Heart left ventricle (tissue), 16 donors: ENCODE data around the gene ZMIZ2. TPM values are rescaled to one million over a fixed set of nuclear protein-coding genes. Genes with fewer than 3 reads are reported as not detected.

Experiments
- ATAC-seq, 4 donors: fragments of 200-7000 bp; cut with Tn5 transposase; one replicate each; pipeline ENCODE4 v1.9.1; 2020 to 2022; ENCODE audit warnings: moderate library complexity in 4 of 4, mild to moderate bottlenecking in 3 of 4, moderate number of reproducible peaks in 1 of 4
- DNase-seq, 5 donors: peaks; one replicate each; pipeline ENCODE4 v3.0.0-alpha.2; 2020
- H3K27ac ChIP-seq, 12 donors: fragments of 200-600 bp; sonication (generic) in 4 of 12; one replicate each; pipeline versions ENCODE4 v1.5.0 to v1.8.0; 2016 to 2022; ENCODE audit warnings: mild to moderate bottlenecking in 2 of 12
- H3K27me3 ChIP-seq, 9 donors: fragments of 200-600 bp; sonication (generic) in 2 of 9; one replicate each; pipeline versions ENCODE4 v1.5.1 to v1.8.0; 2016 to 2022; ENCODE audit warnings: mild to moderate bottlenecking in 3 of 9
- H3K36me3 ChIP-seq, 9 donors: fragments of 200-600 bp; sonication (generic) in 2 of 9; one replicate each; pipeline versions ENCODE4 v1.5.0 to v1.8.0; 2018 to 2022; ENCODE audit warnings: mild to moderate bottlenecking in 2 of 9
- H3K4me1 ChIP-seq, 12 donors: fragments of 200-600 bp; sonication (generic) in 4 of 12; one replicate each; pipeline versions ENCODE4 v1.5.0 to v1.8.0; 2016 to 2022; ENCODE audit warnings: mild to moderate bottlenecking in 3 of 12
- H3K4me3 ChIP-seq, 12 donors: fragments of 200-600 bp; sonication (generic) in 4 of 12; one replicate each; pipeline versions ENCODE4 v1.5.0 to v1.8.0; 2017 to 2022; ENCODE audit warnings: mild to moderate bottlenecking in 9 of 12, moderate library complexity in 4 of 12
- H3K9me3 ChIP-seq, 12 donors: fragments of 200-600 bp; sonication (generic) in 4 of 12; one replicate each; pipeline versions ENCODE4 v1.5.0 to v1.8.0; 2016 to 2022; ENCODE audit warnings: mild to moderate bottlenecking in 1 of 12
- POLR2A ChIP-seq, 2 donors: fragments of 450-650 bp; IDR thresholded peaks; one replicate each; pipeline ENCODE4 v1.6.1; 2017; ENCODE audit warnings: antibody characterized with exemption in 2 of 2, mild to moderate bottlenecking in 2 of 2, moderate library complexity in 2 of 2
- WGBS, 4 donors: extraction: QIAGEN DNeasy Blood & Tissue Kit in 2 of 4; methylation state at CpG; one replicate each; pipeline versions ENCODE4 v1.1.5 to v1.1.7; 2013 to 2018; 5-methylcytosine and 5-hydroxymethylcytosine counted together
- intact Hi-C, 10 donors: fragments of 100-400 bp; cut with DNase I; formaldehyde crosslinking; loops; one replicate each; pipeline versions ENCODE4 v1.11.1 to v1.14.2; 2022
- polyA plus RNA-seq, 2 donors: library from polyadenylated mRNA; stranded (reverse); fragments of 200-250 nt; gene quantifications; one replicate each; pipeline ENCODE4 v1.2.3, GENCODE V29; 2013
- total RNA-seq, 9 donors: library from RNA; depleted of rRNA in 2 of 9; stranded (reverse); fragments of >200 nt in 2 of 9; fragmentation: NEBNext Ultra II Directional in 3 of 9; extraction: Animal tissue kit (Norgen Biotek cat#: 25700) in 3 of 9; gene quantifications; one replicate each; pipeline versions ENCODE4 v1.1.0 to v1.2.4, GENCODE V29; 2016 to 2023
- TF ChIP-seq, protein P1 (sequence below), 12 donors: fragments of 200-600 bp; sonication (generic) in 4 of 12; IDR thresholded peaks; one replicate each; pipeline versions ENCODE4 v1.5.0 to v1.8.0; 2018 to 2022; ENCODE audit warnings: antibody characterized with exemption in 12 of 12, mild to moderate bottlenecking in 5 of 12
- donor health status: ischemic (EF 13 %, LVEDD 7.1; RV severe dilation, severe dysfunction).
- donor health status: healthy with polysubstance abuse.
- donor health status: DM: no; HTN: yes; CAD: no.
- donor health status: DM: no; HTN: no; CAD: no.
- donor health status: ischemic (EF 25% LVEDD 6.9; RV normal size, moderate dysfunction).
- donor health status: ischemic (EF 25% LVEDD 5.7; RV mildly dilated, moderate dysfunction).
- donor health status: healthy.
- donor health status: DM: yes; HTN: yes; CAD: no.
- donor health status: ischemic (EF 35%, LVEDD 5.7; RV mildly dilated, moderate dysfunction).
- donor health status: nonischemic (EF 11% LVEDD 7.7; RV severe dilation, severe dysfunction).
- donor health status: DM: yes; HTN: yes; CAD: no.
- donor health status: PGD.
- donor health status: ischemic (EF 29% LVEDD 5.4; RV normal size, mild dysfunction).
- donor health status: nonischemic (EF 23%, LVEDD 6.1; RV moderate dilation, normal function).

The ZMIZ2 gene
- total and polyA plus RNA-seq, 11 donors = 18.5 to 71.5 (median 45.7) TPM

DNA sequence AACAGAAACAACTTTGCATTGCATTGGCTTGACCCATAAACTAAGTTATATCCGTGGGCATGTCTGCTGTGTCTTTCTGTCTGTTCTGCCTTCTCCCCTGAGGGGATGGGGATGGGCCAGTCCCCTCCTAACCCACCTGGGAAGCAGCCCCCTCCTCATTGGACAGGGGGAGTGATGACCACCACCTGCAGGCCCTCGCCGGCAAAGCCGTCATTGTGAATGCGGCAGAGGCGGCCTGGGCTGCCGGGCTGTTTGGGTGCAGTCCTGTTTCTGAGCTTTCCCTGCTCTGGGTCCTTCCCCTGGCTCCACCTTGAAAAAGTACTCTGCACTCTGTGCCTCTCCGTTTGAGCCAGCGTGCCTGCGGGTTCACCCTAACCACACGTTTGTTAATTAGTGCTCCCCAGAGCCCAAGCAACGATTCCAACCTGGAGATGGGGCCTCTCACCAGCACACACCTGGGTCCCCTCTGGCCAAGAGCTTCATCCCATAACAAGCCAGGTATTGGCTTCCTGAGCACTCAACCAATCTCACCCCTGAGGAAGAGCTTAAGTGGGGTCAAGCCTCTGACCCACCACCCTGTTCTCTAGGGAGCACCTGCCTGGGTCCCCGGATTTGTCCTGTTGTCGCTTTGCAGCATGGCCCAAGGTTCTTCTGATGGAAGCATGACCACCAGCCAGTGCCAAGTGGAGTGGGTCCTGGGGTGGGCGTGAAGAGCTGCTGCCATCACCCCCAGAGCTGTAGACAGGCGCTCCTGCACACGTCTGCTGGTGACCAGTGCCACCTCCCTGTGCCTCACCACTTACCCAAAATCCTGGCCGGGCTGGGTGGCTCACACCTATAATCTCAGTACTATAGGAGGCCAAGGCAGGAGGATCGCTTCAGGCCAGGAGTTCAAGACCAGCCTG lies 39.4 kb upstream of the ZMIZ2 start:
- DNase-seq = no peak
- H3K9me3 ChIP-seq = no peaks in the 10 kb centered on the region
- H3K36me3 ChIP-seq = peaks cover 0 to 51% (median 40%) of the 10 kb centered on the region in 9 donors
- H3K4me3 ChIP-seq = no peak overlapping the region
- WGBS, 4 donors = 87 to 89% (median 88%) methylated on average over 18 to 19 of the region's 19 CpGs
- no peak overlapping the region for H3K27ac ChIP-seq
- no peak for ATAC-seq
- peaks cover 0 to 25% (median 0%) of the 10 kb centered on the region in 12 donors for H3K4me1 ChIP-seq
- no peaks in the 10 kb centered on the region for H3K27me3 ChIP-seq
- TF ChIP-seq, protein P1, sequence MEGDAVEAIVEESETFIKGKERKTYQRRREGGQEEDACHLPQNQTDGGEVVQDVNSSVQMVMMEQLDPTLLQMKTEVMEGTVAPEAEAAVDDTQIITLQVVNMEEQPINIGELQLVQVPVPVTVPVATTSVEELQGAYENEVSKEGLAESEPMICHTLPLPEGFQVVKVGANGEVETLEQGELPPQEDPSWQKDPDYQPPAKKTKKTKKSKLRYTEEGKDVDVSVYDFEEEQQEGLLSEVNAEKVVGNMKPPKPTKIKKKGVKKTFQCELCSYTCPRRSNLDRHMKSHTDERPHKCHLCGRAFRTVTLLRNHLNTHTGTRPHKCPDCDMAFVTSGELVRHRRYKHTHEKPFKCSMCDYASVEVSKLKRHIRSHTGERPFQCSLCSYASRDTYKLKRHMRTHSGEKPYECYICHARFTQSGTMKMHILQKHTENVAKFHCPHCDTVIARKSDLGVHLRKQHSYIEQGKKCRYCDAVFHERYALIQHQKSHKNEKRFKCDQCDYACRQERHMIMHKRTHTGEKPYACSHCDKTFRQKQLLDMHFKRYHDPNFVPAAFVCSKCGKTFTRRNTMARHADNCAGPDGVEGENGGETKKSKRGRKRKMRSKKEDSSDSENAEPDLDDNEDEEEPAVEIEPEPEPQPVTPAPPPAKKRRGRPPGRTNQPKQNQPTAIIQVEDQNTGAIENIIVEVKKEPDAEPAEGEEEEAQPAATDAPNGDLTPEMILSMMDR (IDR thresholded peaks at IDR 0.05) = no peak
- no peak for TF ChIP-seq POLR2A (IDR thresholded peaks at IDR 0.05)
- intact Hi-C loops = loop anchor here in 1 of 10 donors (10.0 kb wide), 2 partner anchors 46 to 126 kb away; no protein-coding TSS in a partner anchor

DNA sequence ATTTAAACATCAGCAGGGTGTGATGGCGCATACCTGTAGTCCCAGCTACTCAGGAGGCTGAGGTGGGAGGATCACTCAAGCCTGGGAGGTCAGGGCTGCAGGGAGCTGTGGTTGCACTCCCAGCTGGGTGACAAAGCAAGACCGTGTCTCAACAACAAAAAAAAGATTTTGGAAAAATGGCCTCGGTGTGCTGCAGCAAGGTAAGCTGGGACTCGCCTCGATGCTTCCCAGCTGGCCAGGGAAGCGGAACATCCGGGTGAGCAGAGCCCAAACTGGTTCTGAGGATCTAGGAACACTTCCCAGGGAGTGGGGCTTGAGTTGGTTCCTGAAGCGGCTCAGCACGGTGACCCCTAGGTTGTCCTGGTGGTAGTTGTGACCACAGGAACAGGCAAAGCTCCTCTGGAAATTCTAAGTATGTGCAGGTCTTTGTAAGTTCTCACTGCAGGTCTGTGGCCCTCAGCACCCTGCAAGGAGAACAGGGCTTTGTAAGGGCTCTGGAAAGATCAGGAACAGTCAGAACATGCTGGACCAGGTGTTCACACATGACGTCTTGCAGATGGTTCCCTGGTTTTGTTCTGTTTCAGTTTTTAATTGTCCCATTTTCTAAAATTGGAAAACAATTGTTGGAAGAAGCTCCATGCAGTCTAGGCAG lies 38.6 kb upstream of the ZMIZ2 start:
- TF ChIP-seq POLR2A (IDR thresholded peaks at IDR 0.05) = no peak
- Histone ChIP-seq H3K4me3 (no peak overlapping the region), H3K27ac (no peak overlapping the region), H3K36me3 (peaks cover 0 to 46% (median 40%) of the 10 kb centered on the region in 9 donors), H3K4me1 (peaks cover 0 to 30% (median 0%) of the 10 kb centered on the region in 12 donors), H3K27me3 (no peaks in the 10 kb centered on the region), H3K9me3 (no peaks in the 10 kb centered on the region)
- 89 to 93% (median 91%) methylated on average over 9 to 10 of the region's 10 CpGs for WGBS, 4 donors
- intact Hi-C loops = loop anchor here in 1 of 10 donors (10.0 kb wide), 2 partner anchors 45 to 125 kb away; no protein-coding TSS in a partner anchor
- DNase-seq = no peak
- ATAC-seq = no peak

DNA sequence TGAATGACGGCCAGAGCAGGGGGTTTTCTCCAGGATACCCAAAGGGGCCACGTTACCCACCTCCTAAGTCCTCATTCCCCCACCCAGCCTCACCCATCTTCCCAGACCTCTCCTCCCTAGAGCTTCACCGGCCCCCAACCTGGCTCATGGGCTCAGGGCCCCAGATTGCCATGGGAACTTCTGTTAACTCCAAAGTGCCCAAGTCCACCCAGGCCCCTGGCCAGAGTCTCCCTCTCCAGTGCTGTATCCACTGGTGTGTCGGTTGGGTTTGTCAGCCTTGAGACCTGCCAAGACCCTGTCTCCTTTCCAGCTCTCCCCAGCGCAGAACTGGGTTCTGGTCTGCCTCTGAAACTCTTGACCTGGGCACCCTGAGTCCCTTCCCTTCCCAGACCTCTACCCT lies 37.1 kb upstream of the ZMIZ2 start:
- no peaks in the 10 kb centered on the region for H3K9me3 ChIP-seq
- WGBS, 4 donors = 63 to 70% (median 67%) methylated on average over 5 of the region's 5 CpGs
- intact Hi-C loops = no loop called here
- H3K27ac ChIP-seq = peak overlapping the region in 4 of 12 donors; percentile 9 to 56 (median 34)
- peaks cover 0 to 34% (median 33%) of the 10 kb centered on the region in 9 donors for H3K36me3 ChIP-seq
- H3K27me3 ChIP-seq = no peaks in the 10 kb centered on the region
- DNase-seq (no peak), ATAC-seq (peak in 1 of 4 donors; percentile 2)
- H3K4me3 ChIP-seq = no peak overlapping the region
- peaks cover 0 to 25% (median 0%) of the 10 kb centered on the region in 12 donors for H3K4me1 ChIP-seq
- TF ChIP-seq, protein P1 (IDR thresholded peaks at IDR 0.05) = no peak
- TF ChIP-seq POLR2A (IDR thresholded peaks at IDR 0.05) = no peak

DNA sequence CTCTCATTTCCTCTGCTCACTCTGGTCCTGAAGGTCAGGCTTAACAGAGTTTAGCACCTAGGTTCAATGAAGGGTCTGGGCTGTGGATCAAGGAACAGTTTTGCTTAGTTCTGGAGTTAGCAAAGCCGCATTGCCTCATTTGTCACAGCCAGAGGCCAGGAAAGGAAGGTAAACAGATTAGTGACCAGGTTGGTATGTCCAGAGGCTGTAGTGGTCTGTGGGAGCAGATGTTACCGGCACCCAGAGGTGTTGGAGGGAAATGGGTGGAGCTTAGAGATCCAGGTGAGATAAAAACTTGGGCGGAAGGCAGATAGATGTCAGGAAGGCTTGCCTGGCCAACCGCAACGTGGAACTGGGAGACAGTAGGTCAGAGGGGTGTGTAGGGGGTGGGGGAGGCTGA lies 36.6 kb upstream of the ZMIZ2 start:
- TF ChIP-seq, protein P1 (IDR thresholded peaks at IDR 0.05) = no peak
- TF ChIP-seq POLR2A (IDR thresholded peaks at IDR 0.05) = no peak
- H3K36me3 ChIP-seq = peaks cover 0 to 32% (median 30%) of the 10 kb centered on the region in 9 donors
- no peak for DNase-seq
- peaks cover 0 to 25% (median 0%) of the 10 kb centered on the region in 12 donors for H3K4me1 ChIP-seq
- H3K4me3 ChIP-seq = no peak overlapping the region
- H3K27ac ChIP-seq = peak overlapping the region in 4 of 12 donors; percentile 9 to 56 (median 34)
- peak in 1 of 4 donors; percentile 1 for ATAC-seq
- 36 to 48% (median 44%) methylated on average over 5 of the region's 5 CpGs for WGBS, 4 donors
- H3K27me3 ChIP-seq = no peaks in the 10 kb centered on the region
- intact Hi-C loops = no loop called here
- H3K9me3 ChIP-seq = no peaks in the 10 kb centered on the region
